Measurements from ENCODE around the gene LMO1.

The LMO1 gene

GRCh38 chr11:8205566-8205965, 58.1 kb downstream of the LMO1 start:
- DNase-seq (ENCODE audit: low read depth) = no peak

- no peak for DNase-seq (ENCODE audit: low read depth)
Observed at GRCh38 chr11:8204596-8204995, 59.1 kb downstream of the LMO1 start.

- no peak for DNase-seq (ENCODE audit: low read depth)
Observed at GRCh38 chr11:8204025-8204424, 59.7 kb downstream of the LMO1 start.

GRCh38 chr11:8203414-8203715, 60.3 kb downstream of the LMO1 start:
- no peak for DNase-seq (ENCODE audit: low read depth)

GRCh38 chr11:8202516-8203413, 60.9 kb downstream of the LMO1 start:
- DNase-seq (ENCODE audit: low read depth) = no peak

GRCh38 chr11:8201644-8202365, 61.9 kb downstream of the LMO1 start:
- no peak for DNase-seq (ENCODE audit: low read depth)

GRCh38 chr11:8199676-8200075, 64.0 kb downstream of the LMO1 start:
- DNase-seq (ENCODE audit: low read depth) = no peak

GRCh38 chr11:8196749-8197148, 66.9 kb downstream of the LMO1 start:
- no peak for DNase-seq (ENCODE audit: low read depth)

- no peak for DNase-seq (ENCODE audit: low read depth)
Observed at GRCh38 chr11:8194956-8195355, 68.7 kb downstream of the LMO1 start.

- DNase-seq (ENCODE audit: low read depth) = peak; percentile 3
Observed at GRCh38 chr11:8192896-8193209, 70.8 kb downstream of the LMO1 start.

GRCh38 chr11:8192016-8192895, 71.4 kb downstream of the LMO1 start:
- peak; percentile 23 for DNase-seq (ENCODE audit: low read depth)

- no peak for DNase-seq (ENCODE audit: low read depth)
Observed at GRCh38 chr11:8190431-8190830, 73.2 kb downstream of the LMO1 start.

GRCh38 chr11:8186429-8186828, 77.2 kb downstream of the LMO1 start:
- DNase-seq (ENCODE audit: low read depth) = no peak

GRCh38 chr11:8183111-8183510, 80.6 kb downstream of the LMO1 start:
- DNase-seq (ENCODE audit: low read depth) = no peak

GRCh38 chr11:8180469-8180868, 83.2 kb downstream of the LMO1 start:
- no peak for DNase-seq (ENCODE audit: low read depth)

GRCh38 chr11:8178297-8178696, 85.4 kb downstream of the LMO1 start:
- no peak for DNase-seq (ENCODE audit: low read depth)

GRCh38 chr11:8177136-8177535, 86.5 kb downstream of the LMO1 start:
- no peak for DNase-seq (ENCODE audit: low read depth)

Data from HS-27A (cell line).